SKM-1 (cell line): ENCODE data around the gene SLC13A3.
A peak's percentile ranks its signal among the peaks of the same experiment; 100 is the strongest.

ENCODE experiments used
- DNase-seq: peaks from one replicate; lab custom pipeline; 2025; ENCODE audit not compliant: unreplicated experiment; lab: John Stamatoyannopoulos, UW

Gene SLC13A3

GRCh38 chr20:46543033-46543432 is 108.2 kb downstream of the SLC13A3 start:
- no peak for DNase-seq

DNA sequence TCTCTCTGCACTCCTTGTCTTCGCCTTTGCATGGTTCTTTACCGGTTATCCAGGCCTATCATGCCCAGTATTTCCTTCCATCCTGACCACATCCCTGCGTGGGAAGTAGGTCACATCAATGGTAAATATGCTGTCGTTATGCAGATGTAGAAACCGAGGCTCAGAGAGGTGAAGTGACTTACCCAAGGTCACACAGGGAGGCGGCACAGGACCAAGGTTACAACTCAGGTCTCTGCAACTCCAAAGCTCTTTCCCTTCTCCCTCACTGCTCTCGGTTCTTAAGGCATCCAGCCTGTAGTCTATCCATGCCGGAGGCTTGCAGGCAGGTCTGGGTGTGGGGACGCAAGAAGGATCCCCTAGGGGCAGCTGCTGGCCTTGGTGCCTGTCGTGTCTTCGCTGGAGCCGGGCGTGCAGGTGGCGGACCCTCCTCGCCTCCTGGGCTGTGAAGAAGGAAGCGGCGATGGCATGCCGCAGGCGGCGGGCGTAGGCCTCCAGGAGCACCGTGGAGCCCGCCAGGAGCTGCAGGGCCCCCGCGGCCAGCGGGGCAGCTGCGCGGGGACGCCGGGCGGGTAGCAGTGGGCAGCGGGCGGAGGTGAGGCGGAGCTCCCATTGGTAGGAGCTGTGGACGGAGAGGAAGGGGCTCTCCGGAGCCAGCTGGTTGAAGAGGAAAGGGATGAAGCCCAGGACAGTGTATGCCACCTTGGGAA is 109.9 kb downstream of the SLC13A3 start:
- no peak for DNase-seq

DNA sequence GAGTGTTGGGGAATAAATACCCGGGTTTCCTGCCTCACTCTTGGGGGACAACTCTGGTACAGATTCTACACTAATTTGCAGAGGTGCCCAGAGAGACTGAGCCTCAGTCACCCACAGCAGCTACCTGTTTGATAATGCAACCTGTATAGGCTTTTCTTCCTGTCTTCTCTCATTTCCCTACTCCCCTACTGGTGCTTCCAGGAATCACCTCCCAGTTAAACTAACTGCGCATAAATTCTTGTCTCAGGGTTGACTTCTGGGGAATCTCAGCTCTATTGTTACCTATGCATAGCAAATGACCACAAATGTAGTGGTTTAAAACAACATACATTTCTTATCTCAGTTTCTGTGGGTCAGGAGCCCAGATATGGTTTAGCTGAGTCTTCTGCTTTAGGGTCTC is 112.1 kb downstream of the SLC13A3 start:
- DNase-seq = no peak

GRCh38 chr20:46530640-46531039 is 120.6 kb downstream of the SLC13A3 start:
- no peak for DNase-seq

DNA sequence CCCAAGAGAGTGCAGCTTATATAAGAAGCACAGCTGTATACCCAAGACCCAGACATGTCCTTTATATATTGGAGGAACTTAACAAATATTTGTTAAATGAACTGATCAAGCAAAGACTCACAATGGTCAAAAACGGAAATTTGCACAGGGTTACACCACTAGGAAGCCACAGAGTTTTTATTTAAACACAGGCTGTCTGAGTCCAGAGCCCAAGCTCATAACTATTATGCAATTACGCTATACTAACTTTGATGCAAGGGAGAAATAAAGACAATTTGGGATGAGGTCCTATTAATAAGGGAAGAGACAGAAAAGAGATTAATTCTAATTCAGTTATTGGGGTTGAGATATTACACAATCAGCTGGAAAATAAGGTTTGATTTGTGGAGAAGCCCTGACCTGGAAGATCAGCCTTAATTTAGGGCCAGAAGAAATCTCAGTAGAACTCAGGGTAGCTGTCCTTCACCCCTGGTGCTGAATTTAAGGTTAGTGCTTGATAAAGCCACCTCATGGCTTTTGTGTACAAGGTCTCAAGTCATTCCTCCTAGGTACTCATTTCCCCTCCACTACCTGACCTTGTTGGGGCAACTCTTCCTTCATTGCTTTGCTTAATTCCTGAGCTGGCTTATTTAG is 127.4 kb downstream of the SLC13A3 start:
- DNase-seq = no peak

- DNase-seq = no peak
Observed at GRCh38 chr20:46523108-46523507, 128.2 kb downstream of the SLC13A3 start.

DNA sequence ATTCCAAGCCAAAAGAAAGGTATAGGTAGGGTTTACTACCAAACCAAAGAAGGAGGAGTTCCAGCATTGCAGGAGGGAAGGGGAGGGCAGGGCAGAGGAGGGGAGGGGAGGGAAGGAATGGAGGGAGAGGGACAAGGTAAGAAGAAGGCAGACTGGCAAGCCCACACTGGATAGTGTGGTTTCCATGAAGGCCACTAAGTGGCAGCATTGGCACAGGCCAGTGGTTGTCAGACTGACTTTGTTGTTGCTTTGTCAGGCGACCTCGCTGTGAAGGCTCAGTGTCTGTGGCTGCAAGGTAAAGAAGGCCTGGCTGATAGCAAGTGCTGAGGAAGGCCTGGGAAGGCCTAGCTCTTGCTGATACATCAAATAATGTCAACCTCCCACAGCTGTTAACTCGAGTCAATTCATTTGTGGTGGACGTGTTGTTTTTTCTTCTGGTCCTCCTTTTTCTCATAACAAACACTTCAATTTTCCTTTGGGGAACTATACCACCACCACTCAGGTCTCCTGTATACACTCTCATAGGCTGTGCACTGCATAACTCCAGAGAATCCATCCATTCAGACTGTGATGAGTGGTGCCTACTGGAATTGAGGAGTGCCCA is 130.2 kb downstream of the SLC13A3 start:
- peak; percentile 21 for DNase-seq

- DNase-seq = no peak
Observed at GRCh38 chr20:46520540-46520939, 130.7 kb downstream of the SLC13A3 start.

DNA sequence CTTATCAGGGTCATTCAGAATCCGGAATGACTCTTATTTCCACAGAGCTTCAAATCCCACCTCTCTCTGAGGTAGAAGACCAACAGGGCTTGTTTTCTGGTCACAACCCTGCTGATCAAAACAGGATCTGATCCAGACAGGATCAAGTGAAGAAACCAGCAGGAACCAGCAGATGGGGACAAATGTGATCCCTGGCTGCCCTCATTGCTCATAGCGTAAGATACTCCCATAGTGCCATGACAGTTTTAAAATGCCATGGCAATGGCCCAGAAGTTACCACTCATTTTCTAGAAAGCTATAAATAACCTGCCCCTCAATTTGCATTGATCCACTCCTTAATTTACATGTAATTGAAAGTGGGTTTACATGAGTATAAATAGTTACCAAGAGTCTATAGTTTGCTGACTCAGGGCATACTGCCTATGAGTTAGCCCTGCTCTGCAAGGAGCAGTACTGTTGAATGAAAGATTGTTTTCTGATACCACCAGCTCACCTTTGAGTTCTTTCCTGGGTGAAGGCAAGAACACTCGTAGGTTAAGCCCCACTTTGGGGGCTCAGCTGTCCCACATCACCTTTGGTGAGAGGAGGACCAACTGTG is 131.7 kb downstream of the SLC13A3 start:
- no peak for DNase-seq

GRCh38 chr20:46512943-46513844 is 138.1 kb downstream of the SLC13A3 start, which contains the start of gene ZNF334:
TSS of gene ZNF334 (minus strand) at chr20:46513559. CDS start at chr20:46512102, 1,457 bp downstream.
- peak; percentile 16 for DNase-seq

- no peak for DNase-seq
Observed at GRCh38 chr20:46509523-46509922, 141.7 kb downstream of the SLC13A3 start.
